ENCODE measurements around the gene TMEM234.

The TMEM234 gene

GRCh38 chr1:32208469-32208868 is 13.7 kb downstream of the TMEM234 start:
- Histone ChIP-seq H3K9me3 (ENCODE audit: control insufficient read depth, low read length) (no peaks in the 10 kb centered on the region), H3K4me1 (ENCODE audit: control insufficient read depth, insufficient read depth, low read depth, low read length) (peaks cover 22% of the 10 kb centered on the region), H3K9ac (ENCODE audit: low read length) (no peak overlapping the region), H3K23ac (ENCODE audit: low read length in 2 of 2) (no peak overlapping the region), H2BK120ac (ENCODE audit: low read depth, low read length) (no peak overlapping the region), H4K91ac (ENCODE audit: low read length) (no peak overlapping the region), H3K4me2 (ENCODE audit: low read length, poor library complexity, severe bottlenecking) (no peak overlapping the region), H2AFZ (ENCODE audit: low read depth, low read length) (no peak overlapping the region), H3K27ac (ENCODE audit: low read length, poor library complexity, severe bottlenecking) (no peak overlapping the region), H3K18ac (ENCODE audit: low read depth in 1 of 2, low read length in 2 of 2) (no peak overlapping the region), H3K79me1 (replicated peaks; ENCODE audit: low read length, poor library complexity, severe bottlenecking) (peaks cover 11% of the 10 kb centered on the region), H3K36me3 (ENCODE audit: control insufficient read depth in 1 of 2, insufficient read depth in 2 of 2, low read depth in 1 of 2, low read length in 2 of 2) (peaks cover 12 to 29% of the 10 kb centered on the region in 2 experiments), H3K27me3 (ENCODE audit: control insufficient read depth in 1 of 2, insufficient read depth in 1 of 2, low read length in 2 of 2) (no peaks in the 10 kb centered on the region), H3K4me3 (ENCODE audit: insufficient read depth in 1 of 2, low read depth in 1 of 2, low read length in 2 of 2) (no peak overlapping the region), H2BK5ac (ENCODE audit: low read depth, low read length, poor library complexity, severe bottlenecking) (no peak overlapping the region), H4K8ac (ENCODE audit: low read length) (no peak overlapping the region), H3K14ac (ENCODE audit: low read length in 2 of 2) (no peak overlapping the region), H2BK15ac (ENCODE audit: low read depth, poor library complexity, severe bottlenecking) (no peak overlapping the region), H2AK5ac (ENCODE audit: low read length, severe bottlenecking) (no peak overlapping the region), H3K4ac (ENCODE audit: low read depth in 1 of 2, low read length in 2 of 2) (no peak overlapping the region), H2BK12ac (ENCODE audit: low read length in 2 of 2) (no peak overlapping the region)
- WGBS = 97% methylated on average over 6 of the region's 6 CpGs
- DNase-seq = no peak

DNA sequence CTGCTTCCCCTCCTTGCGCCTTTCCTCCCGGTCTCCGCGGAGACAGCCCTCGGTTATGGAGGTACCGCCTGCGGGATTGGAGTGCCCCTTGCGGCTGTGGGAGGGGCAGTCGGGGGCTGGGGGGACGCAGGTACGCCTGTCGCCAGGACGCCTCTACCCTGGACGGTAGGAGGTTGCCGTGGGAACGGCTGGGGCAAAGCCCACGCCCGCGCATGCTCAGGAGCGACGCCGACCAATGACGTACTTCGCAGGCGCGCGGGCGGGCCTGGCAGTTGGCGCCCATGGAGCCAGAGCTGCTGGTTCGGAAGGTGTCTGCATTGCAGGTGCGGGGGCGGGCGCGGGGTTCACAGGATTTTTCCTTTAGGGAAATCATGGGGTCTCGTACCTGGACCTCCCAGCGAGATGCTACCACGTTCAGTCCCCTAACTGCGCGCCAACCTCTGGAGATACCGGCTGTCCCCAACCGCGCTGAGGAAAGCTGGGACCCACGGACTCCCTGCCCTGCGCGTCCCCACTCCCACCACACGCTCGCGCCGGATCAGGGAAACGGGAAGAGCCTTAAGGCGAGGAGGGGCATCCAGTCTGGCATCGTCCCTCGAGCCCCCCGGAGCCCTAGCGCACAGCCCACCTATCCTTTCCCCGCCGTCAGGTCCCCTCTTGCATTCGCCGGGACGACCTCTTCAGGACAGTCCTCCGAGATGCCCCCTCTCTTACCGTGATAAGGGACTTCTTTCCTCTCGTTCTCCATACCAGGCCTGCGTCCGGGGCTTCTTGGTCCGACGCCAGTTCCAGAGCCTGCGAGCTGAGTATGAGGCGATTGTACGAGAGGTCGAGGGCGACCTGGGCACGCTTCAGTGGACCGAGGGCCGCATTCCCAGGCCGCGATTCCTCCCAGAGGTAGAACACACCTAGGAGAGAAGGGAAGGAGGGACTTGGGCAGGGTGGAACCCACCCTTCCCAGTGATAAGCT is 16.5 kb downstream of the TMEM234 start, which contains the start of gene IQCC:
IQCC (plus strand) TSS at position 271 of the 970 bp plus-strand sequence; CDS start at position 282, 11 bp downstream.
- Histone ChIP-seq H3K27ac (ENCODE audit: low read length, poor library complexity, severe bottlenecking) (no peak within 1 kb of the TSS), H2BK5ac (ENCODE audit: low read depth, low read length, poor library complexity, severe bottlenecking) (no peak within 1 kb of the TSS), H3K9ac (ENCODE audit: low read length) (peak within 1 kb of the TSS; percentile 93), H3K4me2 (ENCODE audit: low read length, poor library complexity, severe bottlenecking) (peak within 1 kb of the TSS; percentile 89), H2BK15ac (ENCODE audit: low read depth, poor library complexity, severe bottlenecking) (no peak within 1 kb of the TSS), H3K27me3 (ENCODE audit: control insufficient read depth in 1 of 2, insufficient read depth in 1 of 2, low read length in 2 of 2) (no peaks in the 10 kb centered on the region), H3K4me3 (ENCODE audit: insufficient read depth in 1 of 2, low read depth in 1 of 2, low read length in 2 of 2) (peak within 1 kb of the TSS; percentile 65 to 93), H2BK12ac (ENCODE audit: low read length in 2 of 2) (no peak within 1 kb of the TSS), H2BK120ac (ENCODE audit: low read depth, low read length) (no peak within 1 kb of the TSS), H3K4me1 (ENCODE audit: control insufficient read depth, insufficient read depth, low read depth, low read length) (peaks cover 30% of the 10 kb centered on the region), H4K8ac (ENCODE audit: low read length) (peak within 1 kb of the TSS; percentile 92), H2AK5ac (ENCODE audit: low read length, severe bottlenecking) (no peak within 1 kb of the TSS), H3K18ac (ENCODE audit: low read depth in 1 of 2, low read length in 2 of 2) (peak within 1 kb of the TSS in 1 of 2 experiments; percentile 62), H3K9me3 (ENCODE audit: control insufficient read depth, low read length) (no peaks in the 10 kb centered on the region), H3K23ac (ENCODE audit: low read length in 2 of 2) (peak within 1 kb of the TSS in 1 of 2 experiments; percentile 63), H3K36me3 (ENCODE audit: control insufficient read depth in 1 of 2, insufficient read depth in 2 of 2, low read depth in 1 of 2, low read length in 2 of 2) (peaks cover 9 to 15% of the 10 kb centered on the region in 2 experiments), H3K4ac (ENCODE audit: low read depth in 1 of 2, low read length in 2 of 2) (peak within 1 kb of the TSS in 1 of 2 experiments; percentile 84), H3K14ac (ENCODE audit: low read length in 2 of 2) (peak within 1 kb of the TSS in 1 of 2 experiments; percentile 64), H4K91ac (ENCODE audit: low read length) (peak within 1 kb of the TSS; percentile 34), H2AFZ (ENCODE audit: low read depth, low read length) (peak within 1 kb of the TSS; percentile 65), H3K79me1 (replicated peaks; ENCODE audit: low read length, poor library complexity, severe bottlenecking) (peaks cover 14% of the 10 kb centered on the region)
- peak; percentile 83 for DNase-seq
- 2% methylated on average over 67 of the region's 77 CpGs for WGBS

DNA sequence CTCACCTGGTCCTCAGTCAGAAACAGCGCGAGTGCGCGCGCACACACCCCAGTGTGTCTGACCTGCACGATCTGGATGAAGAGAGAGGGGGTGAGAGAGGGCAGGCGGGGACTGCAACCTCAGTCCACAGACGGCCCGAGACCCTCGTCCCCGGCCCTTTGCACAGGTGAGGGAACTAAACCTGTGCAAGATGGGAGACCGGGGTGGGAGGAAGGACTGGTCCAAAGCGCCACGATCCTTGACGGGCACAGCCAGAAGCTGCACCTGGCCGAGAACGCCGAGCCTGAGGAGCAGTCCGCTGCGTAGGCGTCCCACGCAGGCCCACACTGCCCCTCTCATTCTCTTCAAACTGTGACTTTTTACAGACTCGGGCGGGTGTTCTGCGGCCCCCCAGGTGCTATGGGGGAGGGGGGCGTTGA is 17.2 kb downstream of the TMEM234 start:
- peak overlapping the region in 1 of 2 experiments; percentile 64 for H3K14ac ChIP-seq (ENCODE audit: low read length in 2 of 2)
- peak overlapping the region in 1 of 2 experiments; percentile 62 for H3K18ac ChIP-seq (ENCODE audit: low read depth in 1 of 2, low read length in 2 of 2)
- H2BK15ac ChIP-seq (ENCODE audit: low read depth, poor library complexity, severe bottlenecking) = no peak overlapping the region
- peaks cover 14% of the 10 kb centered on the region for H3K79me1 ChIP-seq (replicated peaks; ENCODE audit: low read length, poor library complexity, severe bottlenecking)
- H3K9me3 ChIP-seq (ENCODE audit: control insufficient read depth, low read length) = no peaks in the 10 kb centered on the region
- no peaks in the 10 kb centered on the region for H3K27me3 ChIP-seq (ENCODE audit: control insufficient read depth in 1 of 2, insufficient read depth in 1 of 2, low read length in 2 of 2)
- H4K91ac ChIP-seq (ENCODE audit: low read length) = no peak overlapping the region
- peak overlapping the region; percentile 93 for H3K9ac ChIP-seq (ENCODE audit: low read length)
- no peak overlapping the region for H2BK120ac ChIP-seq (ENCODE audit: low read depth, low read length)
- WGBS = 34% methylated on average over 18 of the region's 26 CpGs
- H3K27ac ChIP-seq (ENCODE audit: low read length, poor library complexity, severe bottlenecking) = no peak overlapping the region
- peak overlapping the region; percentile 65 to 93 for H3K4me3 ChIP-seq (ENCODE audit: insufficient read depth in 1 of 2, low read depth in 1 of 2, low read length in 2 of 2)
- no peak overlapping the region for H4K8ac ChIP-seq (ENCODE audit: low read length)
- H3K4me2 ChIP-seq (ENCODE audit: low read length, poor library complexity, severe bottlenecking) = peak overlapping the region; percentile 89
- H3K4ac ChIP-seq (ENCODE audit: low read depth in 1 of 2, low read length in 2 of 2) = peak overlapping the region in 1 of 2 experiments; percentile 29
- H2BK12ac ChIP-seq (ENCODE audit: low read length in 2 of 2) = no peak overlapping the region
- H2AK5ac ChIP-seq (ENCODE audit: low read length, severe bottlenecking) = no peak overlapping the region
- H3K36me3 ChIP-seq (ENCODE audit: control insufficient read depth in 1 of 2, insufficient read depth in 2 of 2, low read depth in 1 of 2, low read length in 2 of 2) = peaks cover 9 to 15% of the 10 kb centered on the region in 2 experiments
- no peak for DNase-seq
- no peak overlapping the region for H2BK5ac ChIP-seq (ENCODE audit: low read depth, low read length, poor library complexity, severe bottlenecking)
- H3K4me1 ChIP-seq (ENCODE audit: control insufficient read depth, insufficient read depth, low read depth, low read length) = peaks cover 30% of the 10 kb centered on the region
- H2AFZ ChIP-seq (ENCODE audit: low read depth, low read length) = no peak overlapping the region
- peak overlapping the region in 1 of 2 experiments; percentile 63 for H3K23ac ChIP-seq (ENCODE audit: low read length in 2 of 2)

Measured in mesenchymal stem cell (in vitro differentiated cells and primary cell).